Measurements from ENCODE around the gene OAF.

OAF gene

DNA sequence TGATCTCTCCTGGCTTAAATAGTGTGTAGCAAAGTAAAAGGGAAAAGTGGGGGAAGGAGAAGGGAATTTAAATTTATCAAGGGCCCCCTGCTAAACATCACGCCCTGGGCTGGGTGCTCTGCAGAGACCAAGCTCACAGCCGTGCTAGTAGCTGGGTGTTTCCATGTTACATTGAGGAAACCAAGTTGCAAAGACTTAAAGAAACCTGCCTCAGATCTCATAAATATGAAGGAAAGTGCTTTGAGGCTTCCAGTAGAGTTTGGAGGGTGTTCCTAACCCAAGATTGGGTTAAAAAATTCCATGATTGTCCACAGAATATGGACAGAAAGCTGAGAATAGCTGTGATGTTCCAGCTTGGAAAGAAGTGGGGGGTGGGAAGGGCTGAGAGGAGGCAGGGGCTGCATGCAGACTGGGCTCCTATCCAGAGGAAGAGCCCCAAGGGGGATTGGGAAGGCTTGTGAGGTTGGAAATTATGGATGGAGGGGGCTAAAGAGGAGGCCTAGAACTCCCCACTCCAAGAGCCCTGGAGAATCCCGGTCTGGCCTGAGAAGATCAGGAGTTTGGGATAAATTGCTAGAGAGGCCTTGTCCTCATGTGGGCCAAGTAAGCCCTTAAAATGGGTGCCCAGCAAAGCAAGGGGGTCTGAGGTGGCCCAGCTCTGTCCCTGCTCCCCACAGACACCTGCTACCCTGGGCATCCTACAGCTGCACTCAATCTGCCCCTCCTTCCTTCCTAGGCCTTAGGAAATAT is 25.0 kb upstream of the OAF start:
- H3K27ac ChIP-seq (replicated peaks), result no peak overlapping the region
- H3K4me3 ChIP-seq (replicated peaks; ENCODE audit: insufficient read depth, low read length), result no peak overlapping the region
- H3K27me3 ChIP-seq (ENCODE audit: insufficient read depth, poor library complexity, severe bottlenecking), result no peaks in the 10 kb centered on the region
- TF ChIP-seq SPI1 (IDR thresholded peaks at IDR 0.05; ENCODE audit: borderline replicate concordance, low read depth) (no peak), GABPA (IDR thresholded peaks at IDR 0.05; ENCODE audit: low read depth) (no peak)
- TF ChIP-seq, protein P1, sequence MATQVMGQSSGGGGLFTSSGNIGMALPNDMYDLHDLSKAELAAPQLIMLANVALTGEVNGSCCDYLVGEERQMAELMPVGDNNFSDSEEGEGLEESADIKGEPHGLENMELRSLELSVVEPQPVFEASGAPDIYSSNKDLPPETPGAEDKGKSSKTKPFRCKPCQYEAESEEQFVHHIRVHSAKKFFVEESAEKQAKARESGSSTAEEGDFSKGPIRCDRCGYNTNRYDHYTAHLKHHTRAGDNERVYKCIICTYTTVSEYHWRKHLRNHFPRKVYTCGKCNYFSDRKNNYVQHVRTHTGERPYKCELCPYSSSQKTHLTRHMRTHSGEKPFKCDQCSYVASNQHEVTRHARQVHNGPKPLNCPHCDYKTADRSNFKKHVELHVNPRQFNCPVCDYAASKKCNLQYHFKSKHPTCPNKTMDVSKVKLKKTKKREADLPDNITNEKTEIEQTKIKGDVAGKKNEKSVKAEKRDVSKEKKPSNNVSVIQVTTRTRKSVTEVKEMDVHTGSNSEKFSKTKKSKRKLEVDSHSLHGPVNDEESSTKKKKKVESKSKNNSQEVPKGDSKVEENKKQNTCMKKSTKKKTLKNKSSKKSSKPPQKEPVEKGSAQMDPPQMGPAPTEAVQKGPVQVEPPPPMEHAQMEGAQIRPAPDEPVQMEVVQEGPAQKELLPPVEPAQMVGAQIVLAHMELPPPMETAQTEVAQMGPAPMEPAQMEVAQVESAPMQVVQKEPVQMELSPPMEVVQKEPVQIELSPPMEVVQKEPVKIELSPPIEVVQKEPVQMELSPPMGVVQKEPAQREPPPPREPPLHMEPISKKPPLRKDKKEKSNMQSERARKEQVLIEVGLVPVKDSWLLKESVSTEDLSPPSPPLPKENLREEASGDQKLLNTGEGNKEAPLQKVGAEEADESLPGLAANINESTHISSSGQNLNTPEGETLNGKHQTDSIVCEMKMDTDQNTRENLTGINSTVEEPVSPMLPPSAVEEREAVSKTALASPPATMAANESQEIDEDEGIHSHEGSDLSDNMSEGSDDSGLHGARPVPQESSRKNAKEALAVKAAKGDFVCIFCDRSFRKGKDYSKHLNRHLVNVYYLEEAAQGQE (IDR thresholded peaks at IDR 0.05; ENCODE audit: insufficient replicate concordance, low read depth), result no peak
- TF ChIP-seq, protein P2, sequence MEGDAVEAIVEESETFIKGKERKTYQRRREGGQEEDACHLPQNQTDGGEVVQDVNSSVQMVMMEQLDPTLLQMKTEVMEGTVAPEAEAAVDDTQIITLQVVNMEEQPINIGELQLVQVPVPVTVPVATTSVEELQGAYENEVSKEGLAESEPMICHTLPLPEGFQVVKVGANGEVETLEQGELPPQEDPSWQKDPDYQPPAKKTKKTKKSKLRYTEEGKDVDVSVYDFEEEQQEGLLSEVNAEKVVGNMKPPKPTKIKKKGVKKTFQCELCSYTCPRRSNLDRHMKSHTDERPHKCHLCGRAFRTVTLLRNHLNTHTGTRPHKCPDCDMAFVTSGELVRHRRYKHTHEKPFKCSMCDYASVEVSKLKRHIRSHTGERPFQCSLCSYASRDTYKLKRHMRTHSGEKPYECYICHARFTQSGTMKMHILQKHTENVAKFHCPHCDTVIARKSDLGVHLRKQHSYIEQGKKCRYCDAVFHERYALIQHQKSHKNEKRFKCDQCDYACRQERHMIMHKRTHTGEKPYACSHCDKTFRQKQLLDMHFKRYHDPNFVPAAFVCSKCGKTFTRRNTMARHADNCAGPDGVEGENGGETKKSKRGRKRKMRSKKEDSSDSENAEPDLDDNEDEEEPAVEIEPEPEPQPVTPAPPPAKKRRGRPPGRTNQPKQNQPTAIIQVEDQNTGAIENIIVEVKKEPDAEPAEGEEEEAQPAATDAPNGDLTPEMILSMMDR (IDR thresholded peaks at IDR 0.05; ENCODE audit: insufficient read depth, low read length), result no peak
- no peak for DNase-seq (ENCODE audit: low read depth in 1 of 2, low spot score in 1 of 2)

DNA sequence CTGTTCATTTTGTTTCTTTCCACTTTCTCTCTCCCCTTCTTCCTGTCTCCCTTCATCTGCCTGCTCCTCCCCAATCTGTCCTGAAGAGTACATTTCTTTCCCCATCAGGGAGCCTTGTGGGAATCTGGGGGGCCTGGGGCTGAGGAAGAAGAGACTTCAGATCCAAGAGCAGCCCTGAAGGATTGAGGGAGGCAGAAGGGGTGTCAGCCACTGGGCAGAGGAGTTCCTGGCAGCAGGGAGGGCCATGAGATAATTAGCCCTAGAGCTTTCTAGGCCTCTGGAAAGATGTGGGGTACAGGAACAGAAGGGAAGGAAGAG is 24.4 kb upstream of the OAF start:
- H3K4me3 ChIP-seq (replicated peaks; ENCODE audit: insufficient read depth, low read length), result no peak overlapping the region
- no peaks in the 10 kb centered on the region for H3K27me3 ChIP-seq (ENCODE audit: insufficient read depth, poor library complexity, severe bottlenecking)
- no peak overlapping the region for H3K27ac ChIP-seq (replicated peaks)
- TF ChIP-seq SPI1 (IDR thresholded peaks at IDR 0.05; ENCODE audit: borderline replicate concordance, low read depth), result no peak
- DNase-seq (ENCODE audit: low read depth in 1 of 2, low spot score in 1 of 2), result no peak

DNA sequence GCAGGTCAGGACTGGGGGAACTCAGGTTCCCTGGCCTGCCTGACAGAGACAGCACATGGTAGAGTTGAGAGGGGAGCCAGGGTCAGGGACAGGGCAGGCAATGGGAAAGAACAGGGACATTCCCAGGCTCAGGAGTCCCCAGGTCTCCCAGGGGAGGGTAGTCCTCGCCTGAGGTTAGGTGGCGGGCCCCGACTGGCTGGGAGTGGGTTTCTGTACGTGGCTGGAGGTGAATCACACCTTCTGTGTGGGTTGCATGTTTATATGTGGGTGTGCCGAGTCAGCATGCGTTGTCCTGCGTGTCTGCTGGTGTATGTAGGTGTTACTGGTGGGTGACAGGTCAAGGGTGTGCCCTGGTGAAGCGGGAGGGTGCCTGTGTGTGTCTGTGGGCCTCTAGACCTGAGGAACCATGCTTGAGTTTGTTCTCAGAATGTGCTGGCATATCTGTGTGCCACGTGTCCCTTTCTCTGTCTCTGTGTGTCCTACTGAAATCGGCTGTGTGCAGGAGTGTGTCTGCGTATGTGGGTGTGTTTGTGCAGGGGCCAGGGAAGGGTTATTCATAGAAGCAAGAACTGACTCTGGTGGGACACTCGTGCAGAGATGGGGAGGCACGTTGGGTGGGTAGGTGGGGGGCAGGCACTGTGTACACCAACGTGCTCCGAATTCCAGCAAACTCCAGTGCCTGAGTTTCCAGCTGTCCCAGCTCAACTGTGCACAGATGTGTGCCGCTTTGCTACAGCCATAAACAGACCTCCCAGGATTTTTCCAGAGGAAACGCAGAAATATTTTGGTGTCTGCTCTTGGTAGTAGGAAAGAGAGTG is 23.8 kb upstream of the OAF start:
- no peak overlapping the region for H3K27ac ChIP-seq (replicated peaks)

More for the DNA sequence above, 23.8 kb upstream of the OAF start:
- Histone ChIP-seq H3K4me3 (replicated peaks; ENCODE audit: insufficient read depth, low read length) (no peak overlapping the region), H3K27me3 (ENCODE audit: insufficient read depth, poor library complexity, severe bottlenecking) (no peaks in the 10 kb centered on the region)
- DNase-seq (ENCODE audit: low read depth in 1 of 2, low spot score in 1 of 2), result no peak
- TF ChIP-seq, protein P1 (IDR thresholded peaks at IDR 0.05; ENCODE audit: insufficient replicate concordance, low read depth), result no peak
- no peak for TF ChIP-seq POLR2AphosphoS5 (IDR thresholded peaks at IDR 0.05; ENCODE audit: low read depth)
- TF ChIP-seq GABPA (IDR thresholded peaks at IDR 0.05; ENCODE audit: low read depth), result no peak
- TF ChIP-seq, protein P2 (IDR thresholded peaks at IDR 0.05; ENCODE audit: insufficient read depth, low read length), result no peak
- no peak for TF ChIP-seq SPI1 (IDR thresholded peaks at IDR 0.05; ENCODE audit: borderline replicate concordance, low read depth)
